GM12878 (cell line): ENCODE measurements around the gene SP100. TPM values are rescaled to one million over a fixed set of nuclear protein-coding genes. Genes with fewer than 3 reads are reported as not detected.
A peak's percentile ranks its signal among the peaks of the same experiment; 100 is the strongest.

Experiments
- ATAC-seq: fragments of 200-7000 bp; cut with Tn5 transposase; 3 replicates; pipeline ENCODE4 v1.9.1; 2020; ENCODE audit warnings: mild to moderate bottlenecking, moderate library complexity
- BruUV-seq: library from RNA; stranded (reverse); fragments of 400-500 nt; replicated peaks from 2 replicates; lab custom pipeline; 2021; lab: Mats Ljungman, UMichigan
- CTCF ChIA-PET: fragments of 300-600 bp; sonication (Branson Sonifier 250); formaldehyde crosslinking; extraction: SDS; loops from one replicate; lab custom pipeline; 2021; ENCODE audit warnings: inconsistent platforms; lab: Yijun Ruan, JAX
- POLR2A ChIA-PET: fragments of 350-600 bp; formaldehyde crosslinking; extraction: SDS; loops from one replicate; lab custom pipeline; 2021; ENCODE audit warnings: inconsistent platforms; lab: Charles Lee
- RAD21 ChIA-PET: fragments of 300-600 bp; sonication (Branson Sonifier 250); formaldehyde crosslinking; loops from one replicate; lab custom pipeline; 2023; ENCODE audit warnings: antibody characterized with exemption; ENCODE audit not compliant: unreplicated experiment; lab: Charles Lee
- SMC1A ChIA-PET: fragments of 300-600 bp; sonication (Branson Sonifier 250); formaldehyde crosslinking; loops from one replicate; lab custom pipeline; 2023; ENCODE audit not compliant: unreplicated experiment, uncharacterized antibody; lab: Charles Lee
- DNase-seq: peaks from one replicate; pipeline ENCODE4 v3.0.0-alpha.2; 2011; ENCODE audit warnings: low read depth, low spot score
- FAIRE-seq: peaks from 3 replicates; lab custom pipeline; 2011; peaks lifted over from hg19 to GRCh38; lab: Jason Lieb, UNC
- H2AFZ ChIP-seq: 2 replicates; pipeline ENCODE4 v1.6.0; 2011; ENCODE audit warnings: low read depth, low read length, control low read depth; ENCODE audit not compliant: control insufficient read depth
- H3K27ac ChIP-seq: 2 replicates; pipeline ENCODE4 v1.5.1; 2011; ENCODE audit warnings: control low read depth; ENCODE audit not compliant: control insufficient read depth, insufficient read depth
- H3K27me3 ChIP-seq, 2 experiments: replicated peaks in 1 of 2; 2 replicates each; pipeline versions ENCODE4 v1.6.0 to v1.6.1; 2011; ENCODE audit warnings: low read length in 1 of 2; ENCODE audit not compliant: control insufficient read depth in 2 of 2, insufficient read depth in 2 of 2
- H3K36me3 ChIP-seq, 2 experiments: 2 replicates each; pipeline ENCODE4 v1.5.1; 2011; ENCODE audit warnings: low read length in 1 of 2; ENCODE audit not compliant: control insufficient read depth in 2 of 2, insufficient read depth in 2 of 2
- H3K4me1 ChIP-seq: 2 replicates; pipeline ENCODE4 v1.6.1; 2011; ENCODE audit warnings: mild to moderate bottlenecking, low read length, moderate library complexity, mixed read lengths; ENCODE audit not compliant: control insufficient read depth, insufficient read depth
- H3K4me2 ChIP-seq: 2 replicates; pipeline ENCODE4 v1.6.0; 2011; ENCODE audit warnings: control low read depth; ENCODE audit not compliant: control insufficient read depth, insufficient read depth
- H3K4me3 ChIP-seq: fragments of 200-600 bp; sonication (generic); 2 replicates; pipeline ENCODE4 v1.5.1; 2016
- H3K79me2 ChIP-seq: 2 replicates; pipeline ENCODE4 v1.6.0; 2011; ENCODE audit warnings: low read length; ENCODE audit not compliant: control insufficient read depth, insufficient read depth
- H3K9ac ChIP-seq: 2 replicates; pipeline ENCODE4 v1.8.0; 2011; ENCODE audit warnings: low read length, control low read depth, mixed read lengths; ENCODE audit not compliant: control insufficient read depth, insufficient read depth
- H3K9me3 ChIP-seq: replicated peaks from 3 replicates; pipeline ENCODE4 v1.5.1; 2011; ENCODE audit warnings: mild to moderate bottlenecking, low read length; ENCODE audit not compliant: control insufficient read depth, insufficient read depth
- H4K20me1 ChIP-seq: 2 replicates; pipeline ENCODE4 v1.6.0; 2011; ENCODE audit not compliant: control insufficient read depth, insufficient read depth
- BCL11A ChIP-seq: IDR thresholded peaks from 2 replicates; pipeline ENCODE4 v1.6.1; 2011; ENCODE audit warnings: low read depth, low read length
- CBX5 ChIP-seq: sonication (generic); IDR thresholded peaks from 2 replicates; pipeline ENCODE4 v1.6.1; 2016; ENCODE audit warnings: low read depth, moderate library complexity, mild to moderate bottlenecking, inconsistent platforms
- EP300 ChIP-seq, 2 experiments: fragments of 150-350 bp in 1 of 2; IDR thresholded peaks; 2 replicates each; pipeline ENCODE4 v1.6.1; 2011 to 2012; ENCODE audit warnings: low read depth in 2 of 2, low read length in 2 of 2, borderline replicate concordance in 1 of 2, improper control_type of control experiment in 1 of 2, inconsistent platforms in 1 of 2; ENCODE audit not compliant: control insufficient read depth in 1 of 2
- HCFC1 ChIP-seq: fragments of 150-350 bp; IDR thresholded peaks from 2 replicates; pipeline ENCODE4 v1.6.1; 2014; ENCODE audit warnings: low read length
- HDAC2 ChIP-seq: fragments of 200-600 bp; sonication (generic); IDR thresholded peaks from 2 replicates; pipeline ENCODE4 v1.6.1; 2017
- HDAC6 ChIP-seq: fragments of 200-600 bp; sonication (generic); IDR thresholded peaks from one replicate; pipeline ENCODE4 v1.8.0; 2017; ENCODE audit warnings: antibody characterized with exemption; ENCODE audit not compliant: unreplicated experiment
- KLF5 ChIP-seq: fragments of 450-650 bp; IDR thresholded peaks from 2 replicates; pipeline ENCODE4 v1.6.1; 2014; ENCODE audit warnings: mild to moderate bottlenecking; ENCODE audit not compliant: partially characterized antibody
- MXI1 ChIP-seq: fragments of 150-350 bp; IDR thresholded peaks from 2 replicates; pipeline ENCODE4 v1.6.1; 2011; ENCODE audit warnings: low read depth, mild to moderate bottlenecking, inconsistent platforms, low read length, improper control_type of control experiment
- NFXL1 ChIP-seq: fragments of 450-650 bp; IDR thresholded peaks from 2 replicates; pipeline ENCODE4 v1.6.1; 2017; ENCODE audit warnings: antibody characterized with exemption, mild to moderate bottlenecking, borderline replicate concordance
- NFYA ChIP-seq: IDR thresholded peaks from 2 replicates; pipeline ENCODE4 v1.6.1; 2011; ENCODE audit warnings: low read depth, mild to moderate bottlenecking, low read length, improper control_type of control experiment, borderline replicate concordance
- NR2C2 ChIP-seq: IDR thresholded peaks from 2 replicates; pipeline ENCODE4 v1.6.1; 2011; ENCODE audit warnings: borderline replicate concordance, low read depth; ENCODE audit not compliant: control insufficient read depth, insufficient read length
- PML ChIP-seq: IDR thresholded peaks from 2 replicates; pipeline ENCODE4 v1.6.1; 2012; ENCODE audit warnings: low read length, inconsistent platforms
- SMAD5 ChIP-seq: IDR thresholded peaks from 2 replicates; pipeline ENCODE4 v1.6.1; 2016; ENCODE audit warnings: antibody characterized with exemption, low read depth
- STAT3 ChIP-seq: IDR thresholded peaks from 2 replicates; pipeline ENCODE4 v1.6.1; 2011; ENCODE audit warnings: low read depth, low read length, improper control_type of control experiment
- USF1 ChIP-seq: IDR thresholded peaks from 2 replicates; pipeline ENCODE4 v1.6.1; 2011; ENCODE audit warnings: borderline replicate concordance, low read depth, mild to moderate bottlenecking, moderate library complexity, mixed read lengths, low read length; ENCODE audit not compliant: insufficient read depth; ENCODE audit errors: extremely low read length
- YY1 ChIP-seq: IDR thresholded peaks from 2 replicates; pipeline ENCODE4 v1.6.1; 2011; ENCODE audit warnings: low read depth, mild to moderate bottlenecking, low read length
- WGBS: methylation state at CpG from one replicate; pipeline ENCODE4 v1.1.6; 2016; ENCODE audit warnings: low lambda C conversion rate; ENCODE audit not compliant: insufficient replicate concordance, insufficient coverage; ENCODE audit errors: missing lambda C conversion rate; 5-methylcytosine and 5-hydroxymethylcytosine counted together
- in situ Hi-C: fragments of 300-500 bp; cut with MboI; formaldehyde crosslinking; loops from 9 replicates; pipeline ENCODE4 v1.14.3; 2018; ENCODE audit warnings: mixed read lengths
- intact Hi-C: fragments of 100-400 bp; cut with micrococcal nuclease; formaldehyde crosslinking; loops from one replicate; pipeline ENCODE4 v1.14.2; 2022; ENCODE audit not compliant: unreplicated experiment
- polyA plus RNA-seq, 11 experiments: library from polyadenylated mRNA; depleted of rRNA in 4 of 11; unstranded in 6 of 11; stranded (reverse) in 5 of 11; fragments of >200 nt; fragmentation: Nextera tagmentation in 4 of 11; fragmentation: Illumina TruSeq in 1 of 11; extraction: Ambion mirVana in 4 of 11; extraction: Trizol in 1 of 11; gene quantifications; 1 replicate in 1 of 11; 2 replicates in 10 of 11; pipeline versions ENCODE4 v1.2.1 to v1.2.3, GENCODE V29; 2011 to 2016; ENCODE audit warnings: inconsistent platforms in 2 of 11, missing spikeins in 2 of 11, low read depth in 1 of 11
- total RNA-seq, 4 experiments: library from RNA; depleted of rRNA in 3 of 4; stranded (reverse); fragments of >200 nt in 3 of 4; fragmentation: Illumina TruSeq in 1 of 4; extraction: Trizol in 1 of 4; gene quantifications; 2 replicates each; pipeline versions ENCODE4 v1.2.1 to v1.2.3, GENCODE V29; 2013 to 2021
- TF ChIP-seq, protein P1 (sequence below): fragments of 450-650 bp; IDR thresholded peaks from 2 replicates; pipeline ENCODE4 v1.6.1; 2017; ENCODE audit warnings: mild to moderate bottlenecking, moderate library complexity
- TF ChIP-seq, protein P2 (sequence below): IDR thresholded peaks from 2 replicates; pipeline ENCODE4 v1.6.1; 2012; ENCODE audit warnings: low read depth, low read length, improper control_type of control experiment

Gene SP100
- total and polyA plus RNA-seq, 10 of the 15 experiments (the other 5 are each of a cell fraction or from before 2014, with no cell fraction given) = 109 to 239 (median 180) TPM

DNA sequence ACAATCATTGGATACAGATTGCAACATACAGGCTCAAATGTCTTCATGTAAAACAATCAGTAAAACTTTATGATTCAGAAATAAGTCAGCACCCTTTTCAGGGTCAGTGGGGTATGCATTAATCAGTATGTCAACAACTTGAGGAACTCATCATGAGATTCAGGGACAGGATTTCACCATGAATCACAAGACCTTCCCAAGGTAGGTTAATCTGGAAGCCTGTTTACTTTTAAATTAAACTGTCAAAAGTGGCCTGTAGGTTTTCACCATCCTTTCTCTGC is 104.8 kb downstream of the SP100 start (continued):
- no peak for TF ChIP-seq MXI1
- no peak for TF ChIP-seq HCFC1
- TF ChIP-seq EP300 (IDR thresholded peaks at IDR 0.05; ENCODE audit: borderline replicate concordance in 1 of 2, control insufficient read depth in 1 of 2, low read depth in 2 of 2, low read length in 2 of 2) = no peak
- no peak for TF ChIP-seq SMAD5
- TF ChIP-seq HDAC2 = no peak

GRCh38 chr2:230521386-230521785 is 105.4 kb downstream of the SP100 start:
- FAIRE-seq = no peak
- H3K4me2 ChIP-seq = no peak overlapping the region
- BruUV-seq = no TSS peak
- RAD21 ChIA-PET = no interaction called here
- H3K27ac ChIP-seq = no peak overlapping the region
- H3K4me1 ChIP-seq = no peaks in the 10 kb centered on the region; the same call in 1 of the 2 replicates
- H3K9me3 ChIP-seq = peaks cover 30% of the 10 kb centered on the region
- CTCF ChIA-PET = no interaction called here
- SMC1A ChIA-PET = interaction anchor here (0.8 kb wide), 1 partner anchor 62 kb away, joined by 3 read pairs; no protein-coding TSS in a partner anchor
- no peak overlapping the region for H3K4me3 ChIP-seq
- POLR2A ChIA-PET = interaction anchor here (0.8 kb wide), 1 partner anchor 23 kb away, joined by 3 read pairs; no protein-coding TSS in a partner anchor
- no peak for ATAC-seq
- DNase-seq = no peak
- intact Hi-C loops (no loop called here), in situ Hi-C loops (no loop called here)
- H3K79me2 ChIP-seq = no peaks in the 10 kb centered on the region
- H3K9ac ChIP-seq = no peak overlapping the region
- H3K27me3 ChIP-seq = no peaks in the 10 kb centered on the region
- TF ChIP-seq, protein P1, sequence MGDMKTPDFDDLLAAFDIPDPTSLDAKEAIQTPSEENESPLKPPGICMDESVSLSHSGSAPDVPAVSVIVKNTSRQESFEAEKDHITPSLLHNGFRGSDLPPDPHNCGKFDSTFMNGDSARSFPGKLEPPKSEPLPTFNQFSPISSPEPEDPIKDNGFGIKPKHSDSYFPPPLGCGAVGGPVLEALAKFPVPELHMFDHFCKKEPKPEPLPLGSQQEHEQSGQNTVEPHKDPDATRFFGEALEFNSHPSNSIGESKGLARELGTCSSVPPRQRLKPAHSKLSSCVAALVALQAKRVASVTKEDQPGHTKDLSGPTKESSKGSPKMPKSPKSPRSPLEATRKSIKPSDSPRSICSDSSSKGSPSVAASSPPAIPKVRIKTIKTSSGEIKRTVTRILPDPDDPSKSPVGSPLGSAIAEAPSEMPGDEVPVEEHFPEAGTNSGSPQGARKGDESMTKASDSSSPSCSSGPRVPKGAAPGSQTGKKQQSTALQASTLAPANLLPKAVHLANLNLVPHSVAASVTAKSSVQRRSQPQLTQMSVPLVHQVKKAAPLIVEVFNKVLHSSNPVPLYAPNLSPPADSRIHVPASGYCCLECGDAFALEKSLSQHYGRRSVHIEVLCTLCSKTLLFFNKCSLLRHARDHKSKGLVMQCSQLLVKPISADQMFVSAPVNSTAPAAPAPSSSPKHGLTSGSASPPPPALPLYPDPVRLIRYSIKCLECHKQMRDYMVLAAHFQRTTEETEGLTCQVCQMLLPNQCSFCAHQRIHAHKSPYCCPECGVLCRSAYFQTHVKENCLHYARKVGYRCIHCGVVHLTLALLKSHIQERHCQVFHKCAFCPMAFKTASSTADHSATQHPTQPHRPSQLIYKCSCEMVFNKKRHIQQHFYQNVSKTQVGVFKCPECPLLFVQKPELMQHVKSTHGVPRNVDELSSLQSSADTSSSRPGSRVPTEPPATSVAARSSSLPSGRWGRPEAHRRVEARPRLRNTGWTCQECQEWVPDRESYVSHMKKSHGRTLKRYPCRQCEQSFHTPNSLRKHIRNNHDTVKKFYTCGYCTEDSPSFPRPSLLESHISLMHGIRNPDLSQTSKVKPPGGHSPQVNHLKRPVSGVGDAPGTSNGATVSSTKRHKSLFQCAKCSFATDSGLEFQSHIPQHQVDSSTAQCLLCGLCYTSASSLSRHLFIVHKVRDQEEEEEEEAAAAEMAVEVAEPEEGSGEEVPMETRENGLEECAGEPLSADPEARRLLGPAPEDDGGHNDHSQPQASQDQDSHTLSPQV = no peak
- TF ChIP-seq YY1 (no peak), CBX5 (peak; percentile 63; the same call in 1 of the 2 replicates), HDAC6 (no peak), PML (no peak), NR2C2 (no peak), BCL11A (no peak), NFXL1 (peak; percentile 87; the same call in 1 of the 2 replicates), NFYA (no peak), STAT3 (no peak), KLF5 (peak; percentile 48), USF1 (no peak)
- TF ChIP-seq, protein P2, sequence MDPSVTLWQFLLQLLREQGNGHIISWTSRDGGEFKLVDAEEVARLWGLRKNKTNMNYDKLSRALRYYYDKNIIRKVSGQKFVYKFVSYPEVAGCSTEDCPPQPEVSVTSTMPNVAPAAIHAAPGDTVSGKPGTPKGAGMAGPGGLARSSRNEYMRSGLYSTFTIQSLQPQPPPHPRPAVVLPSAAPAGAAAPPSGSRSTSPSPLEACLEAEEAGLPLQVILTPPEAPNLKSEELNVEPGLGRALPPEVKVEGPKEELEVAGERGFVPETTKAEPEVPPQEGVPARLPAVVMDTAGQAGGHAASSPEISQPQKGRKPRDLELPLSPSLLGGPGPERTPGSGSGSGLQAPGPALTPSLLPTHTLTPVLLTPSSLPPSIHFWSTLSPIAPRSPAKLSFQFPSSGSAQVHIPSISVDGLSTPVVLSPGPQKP = no peak
- TF ChIP-seq, all 136 proteins: peak for 3
- H4K20me1 ChIP-seq = no peaks in the 10 kb centered on the region
- 96% methylated on average over 2 of the region's 2 CpGs for WGBS
- H3K36me3 ChIP-seq = no peaks in the 10 kb centered on the region; a peak in 3 of 4 replicates
- H2AFZ ChIP-seq = no peak overlapping the region
